HCEC 1CT (cell line): Measurements from ENCODE around the gene LBHD2.

Source experiments
- DNase-seq: peaks from one replicate; pipeline ENCODE4 v3.0.0-alpha.2; 2017

Gene LBHD2

GRCh38 chr14:103091883-103092222 is 7.8 kb downstream of the LBHD2 start:
- no peak for DNase-seq

GRCh38 chr14:103093856-103094405 is 9.9 kb downstream of the LBHD2 start:
- no peak for DNase-seq

DNA sequence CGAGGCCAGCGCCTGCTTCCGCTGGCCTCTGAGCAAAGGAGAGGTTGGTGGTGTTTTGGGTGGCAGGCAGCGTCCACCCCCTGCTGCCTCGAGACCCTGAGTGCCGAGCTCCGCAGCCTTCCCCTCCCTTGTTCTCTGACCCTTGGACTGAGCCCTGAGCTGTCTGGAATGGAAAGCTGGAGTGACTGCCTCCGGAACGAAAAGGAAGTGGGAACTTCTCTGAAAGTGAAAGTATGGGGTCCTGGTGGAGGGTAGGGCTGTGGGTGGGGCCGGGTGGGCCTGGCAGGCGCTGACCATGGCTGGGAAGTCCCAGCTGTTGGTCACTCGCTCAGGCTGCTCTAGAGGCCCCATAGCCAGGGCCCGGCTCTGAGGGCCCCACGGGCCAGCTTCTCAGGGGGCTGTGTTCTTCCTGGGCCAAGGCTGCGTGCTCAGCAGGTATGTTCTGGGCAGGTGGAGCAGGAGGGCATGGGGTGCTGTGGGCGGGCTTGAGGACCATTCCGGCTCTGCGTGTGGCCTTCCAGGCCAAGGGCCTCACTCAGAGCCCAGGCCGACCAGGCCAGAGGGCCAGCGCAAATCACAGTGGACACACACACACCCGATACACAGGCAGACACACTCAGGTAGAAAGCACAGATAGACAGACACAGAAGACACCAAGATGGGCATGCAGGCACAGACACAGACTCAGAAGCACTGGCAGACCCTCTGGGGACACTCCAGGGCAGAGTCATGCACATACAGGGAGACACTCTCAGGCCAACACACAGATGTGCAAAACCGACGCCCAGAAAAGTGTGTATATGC is 10.6 kb downstream of the LBHD2 start, which contains the start of gene EXOC3L4:
EXOC3L4 (plus strand) TSS at position 320 of the 804 bp plus-strand sequence. CDS start 5,495 bp downstream, outside the sequence.
- no peak for DNase-seq

DNA sequence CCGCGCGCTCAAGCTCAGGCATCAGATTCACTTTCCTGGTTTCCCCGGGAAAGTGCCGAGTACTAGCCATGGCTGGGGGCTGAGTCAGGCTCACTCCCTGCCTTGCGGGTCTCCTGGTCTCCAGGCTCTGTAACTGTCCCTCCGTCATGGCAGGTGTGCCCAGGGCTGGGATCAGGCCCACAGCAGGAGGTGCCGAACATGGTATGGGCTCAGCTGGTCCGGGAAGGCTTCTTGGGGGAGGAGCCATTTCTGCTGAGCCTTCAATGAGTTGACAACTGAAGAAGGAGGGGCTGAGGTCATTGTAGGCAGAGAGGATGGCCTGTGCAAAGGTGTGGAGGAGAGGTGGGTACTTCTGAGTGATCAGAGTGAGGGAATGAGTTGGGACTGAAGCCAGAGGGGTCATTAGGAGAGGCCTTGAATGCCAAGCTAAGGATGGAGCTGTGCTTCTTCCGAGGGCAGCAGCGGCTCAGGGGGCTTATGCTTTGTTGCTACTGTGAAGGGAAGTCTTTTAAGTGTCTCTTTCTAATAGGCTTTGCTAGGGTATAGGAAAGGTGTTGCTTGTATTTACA is 11.3 kb downstream of the LBHD2 start:
- DNase-seq, result no peak

- DNase-seq, result no peak
These were observed 12.4 kb downstream of the LBHD2 start for GRCh38 chr14:103096387-103096786.

DNA sequence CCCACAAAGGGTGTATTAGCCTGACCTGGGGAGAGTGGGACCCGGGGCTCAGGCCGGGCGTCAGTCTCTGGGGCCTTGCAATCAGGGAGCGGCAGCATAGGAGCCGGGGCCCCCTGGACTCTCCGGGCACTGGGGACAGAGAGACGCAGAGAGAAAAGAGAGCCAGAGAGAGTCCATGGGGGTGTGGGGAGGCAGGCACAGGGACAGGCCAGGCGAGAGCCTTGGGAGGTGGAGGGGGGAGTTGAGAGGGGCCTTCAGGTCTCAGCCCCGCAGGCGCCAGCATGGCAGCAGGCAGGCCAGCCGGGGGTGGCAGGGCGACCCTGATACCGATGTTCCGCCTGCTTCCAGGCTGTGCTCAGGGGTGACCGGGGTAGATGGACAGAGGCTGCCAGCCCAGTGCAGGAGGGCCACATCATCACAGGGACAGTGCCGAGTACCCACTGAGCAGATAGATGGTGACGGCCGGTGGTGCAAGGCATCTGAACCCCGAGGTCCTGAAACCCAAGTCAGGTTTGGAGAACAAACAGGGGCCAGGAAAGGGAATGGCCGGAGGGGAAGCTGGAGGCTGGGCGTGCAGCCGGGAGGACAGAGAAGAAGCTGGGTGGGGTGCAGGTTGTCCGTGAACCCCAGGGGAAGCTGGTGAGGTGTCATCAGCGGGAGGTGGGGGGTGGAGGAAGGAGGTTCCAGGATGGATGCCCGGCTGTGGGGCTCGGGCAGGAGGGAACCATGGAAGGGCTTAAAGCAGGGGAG is 13.4 kb downstream of the LBHD2 start:
- no peak for DNase-seq

DNA sequence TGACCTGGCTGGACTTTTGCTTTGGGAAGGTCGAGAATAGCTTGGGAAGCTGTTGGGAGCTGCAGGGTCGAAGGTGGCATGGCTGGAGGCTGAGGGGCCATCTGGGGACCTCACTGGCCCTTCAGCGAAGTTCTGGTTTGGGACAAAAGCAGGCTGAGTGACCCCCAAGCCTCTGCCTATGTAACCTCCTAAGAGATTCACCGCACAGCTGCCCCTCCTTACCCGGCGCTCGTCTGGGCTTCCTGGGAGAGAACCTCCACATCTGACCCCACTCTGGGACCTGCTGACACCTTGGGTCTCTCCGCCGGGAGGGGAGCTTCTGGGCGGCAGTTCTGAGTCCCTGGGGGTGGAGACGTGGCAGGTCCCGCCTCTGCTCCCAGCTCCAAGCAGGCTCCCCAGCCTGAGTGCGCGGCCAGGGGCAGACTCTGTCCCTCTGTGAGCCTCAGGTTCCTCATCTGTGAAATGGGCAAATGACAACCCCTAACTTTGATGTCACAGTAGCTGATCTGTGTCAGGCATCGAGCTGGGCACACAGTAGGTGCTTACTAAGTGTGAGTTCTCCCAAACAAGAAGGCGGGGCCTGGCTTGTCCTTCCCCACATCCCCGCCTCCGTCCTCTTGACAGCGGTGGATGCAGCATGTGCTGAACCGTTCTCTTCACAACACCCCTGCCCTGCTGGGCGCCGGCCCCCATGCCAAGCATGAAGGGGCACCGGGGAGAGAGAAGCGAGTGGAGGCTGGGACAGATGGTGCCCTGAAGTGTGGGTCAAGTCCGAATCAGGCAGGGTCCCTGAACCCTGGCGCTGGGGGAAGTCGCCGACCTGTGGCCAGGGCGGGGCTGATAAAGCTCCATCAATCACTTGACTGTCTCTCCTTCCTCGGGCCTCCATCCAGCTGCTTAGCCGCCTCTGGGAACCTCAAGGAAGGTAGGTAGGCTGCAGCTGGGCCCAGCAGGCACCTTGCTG is 14.3 kb downstream of the LBHD2 start:
- no peak for DNase-seq

GRCh38 chr14:103099081-103099732 is 15.2 kb downstream of the LBHD2 start:
- no peak for DNase-seq

DNA sequence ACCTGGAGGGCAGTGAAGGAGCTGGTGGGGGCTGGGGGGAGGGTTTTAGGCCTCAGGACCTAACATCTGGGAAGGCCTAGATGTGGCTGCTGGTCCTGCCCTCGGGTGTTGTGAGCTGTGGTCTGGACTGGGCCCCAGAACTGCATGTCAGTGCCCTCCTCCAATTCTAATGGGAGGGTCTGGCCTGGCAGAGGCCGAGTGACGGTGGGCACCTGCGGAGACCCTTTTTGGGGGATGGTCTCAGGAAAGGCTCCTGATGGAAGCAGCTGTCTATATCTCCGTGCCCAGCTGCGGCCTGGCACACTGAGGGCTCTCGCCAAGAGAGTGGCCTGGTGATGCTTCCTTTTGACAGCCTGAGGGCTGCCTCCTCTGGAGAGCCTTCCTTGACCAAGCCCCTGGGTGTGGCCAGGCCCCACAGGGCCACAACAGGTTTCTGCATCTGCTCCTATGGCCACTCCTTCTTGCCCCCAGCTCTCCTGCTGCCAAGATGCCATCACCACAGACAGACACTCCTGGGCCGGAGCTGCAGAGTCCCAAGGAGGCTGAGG is 15.8 kb downstream of the LBHD2 start:
- no peak for DNase-seq

- DNase-seq, result no peak
These were observed 16.5 kb downstream of the LBHD2 start for GRCh38 chr14:103100281-103101121.

DNA sequence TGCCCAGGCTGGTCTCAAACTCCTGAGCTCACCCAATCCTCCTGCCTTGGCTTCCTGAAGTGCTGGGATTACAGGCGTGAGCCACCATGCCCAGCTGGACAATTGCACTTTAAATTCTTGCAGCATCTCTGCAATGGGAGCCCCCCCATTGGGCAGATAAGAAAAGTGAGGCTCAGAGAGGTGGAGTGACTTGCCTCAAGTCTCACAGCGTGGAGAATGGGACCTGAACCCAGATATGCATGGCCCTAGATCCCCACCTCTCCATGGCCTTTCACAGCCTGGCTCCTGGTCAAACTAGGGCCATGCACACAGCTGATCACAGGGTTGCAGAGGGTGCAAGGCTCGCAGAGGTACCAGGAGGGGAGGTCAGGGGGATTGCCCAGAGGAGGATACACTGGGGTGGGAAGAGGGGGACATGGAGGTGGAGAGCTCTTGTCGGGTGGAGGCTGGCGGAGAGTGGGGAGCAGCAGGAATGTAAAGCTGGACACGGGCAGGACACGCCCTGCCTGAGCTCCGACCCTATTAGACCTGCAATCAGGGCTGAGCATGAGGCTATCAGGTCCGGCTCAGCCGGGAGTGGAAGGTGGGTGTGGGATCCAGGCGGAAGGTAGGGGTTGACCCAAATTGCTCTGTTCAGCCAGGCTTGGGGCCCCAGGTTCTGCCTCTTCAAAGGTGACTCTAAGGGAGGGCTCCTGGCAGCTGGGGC is 17.4 kb downstream of the LBHD2 start:
- no peak for DNase-seq

DNA sequence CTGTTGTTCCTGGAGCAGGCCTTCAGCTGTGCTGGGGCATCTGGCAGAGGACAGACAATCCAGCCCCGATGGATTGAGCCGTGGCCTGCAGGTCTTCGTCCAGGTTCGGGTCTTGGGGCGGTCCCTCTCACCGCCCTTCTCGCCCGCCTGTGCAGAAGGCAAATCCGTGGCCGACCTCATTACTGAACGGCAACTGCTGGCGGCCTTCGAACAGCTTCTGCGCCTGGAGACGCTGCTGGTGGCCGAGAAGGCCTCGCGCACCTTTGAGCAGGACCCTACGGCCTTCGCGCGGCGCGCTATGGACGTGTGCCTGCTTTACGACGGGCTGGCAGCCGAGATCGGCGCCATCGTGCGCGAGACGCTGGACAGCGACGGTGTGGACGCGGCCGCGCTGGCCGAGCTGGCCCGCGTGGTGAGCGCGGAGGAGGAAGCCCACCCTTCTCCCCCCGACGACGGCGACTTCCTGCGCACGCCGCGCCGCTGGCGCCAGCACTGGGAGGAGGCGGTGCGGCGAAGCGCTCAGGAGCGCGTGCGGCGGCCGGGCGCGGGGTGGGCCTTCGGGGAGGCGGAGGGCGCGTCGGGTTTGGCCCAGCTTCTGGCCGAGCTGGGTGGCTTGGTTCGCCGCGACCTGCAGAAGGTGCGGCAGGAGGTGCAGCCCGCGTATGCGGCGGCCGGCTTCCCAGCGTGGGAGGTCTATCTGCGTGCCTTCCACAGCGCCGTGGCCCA is 18.1 kb downstream of the LBHD2 start:
- DNase-seq, result no peak

- no peak for DNase-seq
These were observed 18.8 kb downstream of the LBHD2 start for GRCh38 chr14:103102689-103103260.

GRCh38 chr14:103103461-103104388 is 19.7 kb downstream of the LBHD2 start:
- DNase-seq, result peak; percentile 67

GRCh38 chr14:103104389-103104653 is 20.3 kb downstream of the LBHD2 start:
- DNase-seq, result no peak

DNA sequence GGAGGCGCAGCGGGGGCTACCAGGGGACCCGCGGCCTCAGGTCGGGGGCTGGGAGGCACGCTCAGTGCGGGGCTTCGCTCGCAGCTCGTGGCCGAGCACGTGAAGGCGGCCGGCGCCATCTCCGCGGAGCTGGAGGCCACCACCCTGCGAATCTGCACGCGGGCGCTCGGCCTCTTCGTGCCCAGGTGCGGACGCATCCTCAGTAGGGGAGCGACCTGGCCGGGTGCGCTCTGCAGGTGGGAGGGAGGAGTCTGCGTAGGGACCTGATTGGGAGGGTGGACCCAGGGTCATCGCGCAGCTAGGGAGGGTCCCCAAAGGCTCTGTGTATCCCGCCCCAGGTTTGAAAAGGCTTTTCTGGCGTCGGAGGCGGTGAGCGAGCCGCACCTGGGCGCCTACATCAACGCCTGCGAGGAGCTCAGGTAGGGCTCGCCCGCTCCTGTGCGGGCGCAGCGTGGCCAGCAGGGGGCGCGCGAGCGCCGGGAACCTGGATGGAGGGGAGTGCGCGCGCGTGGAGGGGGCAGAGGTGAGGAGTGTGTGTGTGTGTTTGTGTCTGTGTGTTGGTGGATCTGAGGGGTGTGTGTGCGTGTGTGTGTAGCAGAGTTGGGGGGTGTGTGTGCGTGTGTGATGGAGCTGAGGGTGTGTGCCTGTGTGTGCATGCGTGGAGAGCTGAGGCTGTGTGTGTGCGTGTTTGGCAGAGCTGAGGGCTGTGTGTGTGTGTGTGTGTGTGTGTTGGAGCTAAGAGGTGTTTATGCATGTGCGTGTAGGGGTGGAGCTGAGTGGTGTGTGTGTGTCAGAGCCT is 20.8 kb downstream of the LBHD2 start:
- peak; percentile 29 for DNase-seq

GRCh38 chr14:103105580-103106150 is 21.7 kb downstream of the LBHD2 start:
- DNase-seq, result no peak
